Neural cell (in vitro differentiated cells): ENCODE data around the gene DRAM1.

ENCODE experiments used
- CTCF ChIP-seq: fragments of 450-650 bp; IDR thresholded peaks from 2 replicates; pipeline ENCODE4 v1.5.1; 2014; ENCODE audit warnings: antibody characterized with exemption, mild to moderate bottlenecking, moderate library complexity; ENCODE audit not compliant: poor library complexity, severe bottlenecking
- EZH2 ChIP-seq: fragments of 200-600, 300-800 bp; shearing (Covaris generic), sonication (generic); IDR thresholded peaks from 2 replicates; pipeline ENCODE4 v1.6.1; 2014; ENCODE audit warnings: antibody characterized with exemption, low read length, borderline replicate concordance, mild to moderate bottlenecking; ENCODE audit not compliant: insufficient read depth, poor library complexity, severe bottlenecking
- REST ChIP-seq: IDR thresholded peaks from 2 replicates; pipeline ENCODE4 v1.6.1; 2012; ENCODE audit warnings: borderline replicate concordance

GRCh38 chr12:101889211-101889752 lies 11.9 kb downstream of the DRAM1 start:
- TF ChIP-seq REST, result no peak
- TF ChIP-seq CTCF, result no peak
- no peak for TF ChIP-seq EZH2
